Kasumi-1 (cell line): ENCODE data around the gene NELL2.

Experiments
- DNase-seq, 2 experiments: peaks; one replicate each; lab custom pipeline; 2025; lab: John Stamatoyannopoulos, UW

NELL2 gene

DNA sequence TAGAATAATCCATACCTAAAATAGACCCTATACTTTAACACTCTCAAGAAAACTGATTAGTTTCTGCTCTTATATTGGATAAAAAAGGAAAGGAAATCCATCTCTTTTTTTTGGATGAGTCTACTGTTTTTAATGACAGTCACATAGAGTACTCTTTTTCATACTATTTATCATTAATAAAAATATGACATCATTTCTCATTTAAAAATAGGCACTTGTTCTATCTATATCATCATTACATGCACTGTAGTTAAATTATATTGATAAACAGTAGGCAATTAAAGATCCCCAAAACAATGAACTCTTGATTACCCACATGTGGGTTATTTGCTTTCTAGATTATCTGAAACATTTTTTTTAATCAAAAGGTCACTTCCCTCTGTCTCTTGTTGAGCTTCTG lies 338.8 kb downstream of the NELL2 start:
- no peak for DNase-seq

DNA sequence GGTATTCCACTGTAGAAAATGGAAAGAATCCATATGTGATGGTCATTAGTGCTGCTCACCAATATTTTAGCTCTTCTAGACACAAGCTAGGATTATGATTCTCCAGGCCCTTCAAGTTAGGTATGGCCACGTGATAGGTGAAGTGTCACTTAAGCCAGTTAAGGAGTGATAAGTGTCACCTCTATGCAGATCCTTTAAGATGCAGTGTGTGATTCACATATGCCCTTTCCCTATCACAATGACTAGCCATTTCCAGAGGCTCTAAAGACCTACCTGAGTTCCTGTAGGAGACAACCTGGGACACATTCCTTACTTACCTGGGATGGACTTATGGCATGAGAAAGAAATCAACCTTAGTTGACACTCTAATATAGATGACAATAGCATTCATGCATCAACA lies 343.2 kb downstream of the NELL2 start:
- no peak for DNase-seq

DNA sequence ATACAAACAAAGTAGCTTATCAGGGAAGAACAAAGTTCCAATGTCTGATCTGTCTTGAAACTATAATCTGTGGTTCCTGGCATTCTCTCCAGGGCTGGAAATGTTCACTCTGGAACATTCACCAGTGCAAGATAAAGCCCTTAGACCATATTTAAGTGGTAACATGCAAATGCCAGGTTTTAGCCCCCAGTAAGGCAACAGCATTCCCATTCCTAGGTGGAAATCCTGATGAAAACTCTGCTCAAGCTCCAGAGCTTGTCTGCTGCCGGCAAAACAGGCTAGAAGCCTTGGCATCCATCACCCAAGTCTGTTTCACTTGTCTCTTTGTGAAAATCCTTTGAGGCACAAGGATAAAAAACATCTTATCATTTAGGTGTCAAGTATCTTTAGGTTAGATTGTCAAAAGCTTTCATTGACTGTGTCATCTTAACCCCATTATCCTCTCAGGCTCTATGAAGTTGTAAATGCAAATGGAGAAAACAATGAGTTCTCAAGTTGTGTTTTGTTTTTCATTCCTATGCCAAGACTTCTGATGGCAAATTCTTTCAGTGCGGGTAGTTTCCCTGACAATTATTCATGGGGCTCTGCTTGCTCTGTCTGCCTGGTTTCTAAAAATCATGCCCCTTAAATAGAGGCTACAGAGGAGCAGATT lies 344.7 kb downstream of the NELL2 start:
- DNase-seq = no peak

DNA sequence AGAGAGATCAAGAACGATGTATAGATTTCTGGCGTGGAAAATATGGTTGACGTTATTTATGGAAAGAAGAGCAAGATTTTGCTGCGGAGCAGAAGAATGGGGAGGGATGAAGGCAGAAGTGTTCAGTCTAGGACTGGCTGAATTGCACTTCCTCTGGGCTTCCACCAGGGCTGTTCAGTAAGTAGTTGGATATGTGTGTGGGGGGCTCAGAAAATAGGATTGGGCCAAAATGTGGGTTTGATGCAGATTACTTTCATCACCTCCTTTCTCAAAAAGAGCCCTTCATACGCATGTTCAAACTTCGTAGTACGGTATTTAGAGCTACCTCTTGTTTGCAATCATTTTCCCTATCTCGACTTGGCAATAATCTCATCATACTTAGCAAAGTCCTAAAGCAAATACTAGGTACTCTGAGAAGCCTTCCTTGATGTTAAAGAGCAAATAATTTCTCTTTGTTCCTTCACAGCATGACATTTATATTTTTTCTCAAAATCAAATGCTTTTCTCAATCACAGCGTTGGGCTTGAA lies 349.4 kb downstream of the NELL2 start:
- DNase-seq = no peak

DNA sequence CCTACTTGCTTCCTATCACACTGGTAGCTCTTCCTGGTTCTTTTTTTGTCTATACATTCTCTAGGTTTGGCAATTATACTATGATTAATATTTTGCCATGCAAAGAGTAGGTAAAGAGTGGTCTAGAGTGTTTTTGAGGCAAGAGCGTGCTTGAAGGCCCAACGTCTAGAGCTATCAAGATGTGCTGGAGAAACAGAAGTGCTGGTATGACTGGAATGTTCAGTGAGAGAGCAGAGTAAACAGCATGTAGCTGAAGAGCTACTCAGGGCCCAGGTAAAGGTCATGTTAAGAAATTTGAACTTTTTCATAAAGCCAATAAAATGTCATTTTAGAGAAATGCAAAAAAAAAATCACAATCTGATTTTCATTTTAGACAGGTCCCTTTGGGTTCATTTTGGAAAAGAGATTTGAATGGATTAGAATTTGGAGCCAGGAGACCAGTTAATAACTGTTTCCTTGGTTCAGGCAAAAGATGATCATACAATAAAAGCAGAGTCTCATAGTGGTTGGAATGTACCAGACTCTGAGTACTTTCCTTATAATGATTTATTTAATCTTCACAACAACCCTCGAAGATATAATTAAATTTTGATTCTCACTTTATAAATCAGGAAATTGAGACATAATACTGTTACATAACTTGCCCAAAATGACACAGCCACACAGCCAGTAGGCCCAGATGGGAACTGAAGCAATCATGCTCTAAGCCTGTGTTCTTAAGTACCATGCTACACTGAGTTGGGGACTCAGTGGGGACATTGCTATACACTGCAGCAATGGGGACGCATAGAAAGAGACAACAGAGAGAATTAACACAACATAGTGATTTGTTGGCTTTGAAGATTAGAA lies 350.1 kb downstream of the NELL2 start:
- DNase-seq = no peak

DNA sequence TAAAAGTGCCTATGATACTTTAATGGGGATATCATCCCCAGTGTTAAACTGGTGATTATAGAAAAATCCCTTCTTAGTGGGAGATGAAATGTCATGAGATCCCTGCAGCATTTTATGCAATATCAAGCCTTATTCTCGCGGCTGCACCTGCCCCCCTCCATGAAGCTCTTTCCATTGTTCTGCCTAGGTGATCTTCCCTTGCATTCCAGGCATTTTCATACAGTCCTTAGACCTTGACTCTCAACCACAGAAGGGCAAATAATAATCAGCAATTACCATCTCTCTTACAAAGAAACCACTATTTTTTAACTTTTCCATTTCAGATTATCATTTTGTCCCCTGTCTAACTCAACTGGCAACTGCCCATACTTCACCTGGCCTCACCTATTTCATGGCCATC lies 352.3 kb downstream of the NELL2 start:
- DNase-seq = no peak

DNA sequence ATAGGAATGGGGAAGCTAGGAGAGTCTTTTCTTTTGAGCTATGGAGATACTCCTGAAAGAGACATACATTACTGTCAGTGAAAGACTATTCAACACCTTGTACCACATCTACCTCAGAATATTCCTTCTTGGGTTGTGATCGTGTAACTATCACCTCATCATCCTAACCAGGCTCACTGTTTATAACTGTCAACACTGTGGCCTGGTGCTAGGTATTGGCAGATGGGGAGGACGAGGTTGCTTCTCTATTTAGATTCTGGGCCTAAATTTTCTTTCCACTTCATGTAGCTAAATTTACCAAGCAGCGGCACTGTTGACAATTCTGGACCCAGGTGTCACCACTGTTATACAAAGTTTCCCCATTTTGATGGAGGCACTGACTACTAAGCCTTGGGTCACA lies 354.4 kb downstream of the NELL2 start:
- no peak for DNase-seq

DNA sequence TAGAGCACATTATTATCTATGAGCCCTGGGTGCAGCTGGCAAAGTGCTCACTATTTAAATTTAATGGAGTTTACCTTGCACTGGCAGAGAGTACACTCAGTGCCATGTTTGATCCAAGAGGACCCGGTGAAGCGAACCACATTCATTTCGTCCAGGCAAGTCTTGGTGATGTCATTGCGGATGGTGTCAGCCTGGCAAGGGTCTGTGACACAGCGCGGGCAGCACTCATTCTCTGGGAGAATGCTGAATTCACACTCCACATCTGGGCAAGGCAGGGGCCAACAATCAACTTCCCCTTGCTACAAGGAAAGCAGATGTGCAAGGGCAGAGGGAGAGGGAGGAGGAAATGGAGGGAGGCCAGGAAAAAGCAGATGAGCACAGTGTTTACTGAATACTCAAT lies 356.2 kb downstream of the NELL2 start:
- no peak for DNase-seq

DNA sequence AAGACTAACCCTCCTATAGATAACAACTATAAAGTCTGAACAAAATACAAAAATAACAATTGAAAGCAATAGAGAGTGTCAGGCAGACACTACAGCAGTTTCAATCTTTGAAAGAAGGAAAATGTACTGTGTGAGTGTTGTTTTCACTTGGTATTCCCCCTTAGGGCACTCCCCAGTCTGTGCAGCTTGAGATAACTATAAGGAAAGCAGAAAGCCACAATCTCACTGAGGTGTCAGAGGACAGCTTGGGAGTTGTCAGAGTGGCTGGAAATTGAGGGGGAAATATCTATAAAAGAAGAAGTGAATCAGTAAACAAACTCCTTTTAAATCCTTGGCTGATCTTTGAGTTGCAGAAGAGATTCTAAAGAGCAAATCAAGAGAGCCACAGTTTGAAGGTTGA lies 364.8 kb downstream of the NELL2 start:
- DNase-seq = no peak

DNA sequence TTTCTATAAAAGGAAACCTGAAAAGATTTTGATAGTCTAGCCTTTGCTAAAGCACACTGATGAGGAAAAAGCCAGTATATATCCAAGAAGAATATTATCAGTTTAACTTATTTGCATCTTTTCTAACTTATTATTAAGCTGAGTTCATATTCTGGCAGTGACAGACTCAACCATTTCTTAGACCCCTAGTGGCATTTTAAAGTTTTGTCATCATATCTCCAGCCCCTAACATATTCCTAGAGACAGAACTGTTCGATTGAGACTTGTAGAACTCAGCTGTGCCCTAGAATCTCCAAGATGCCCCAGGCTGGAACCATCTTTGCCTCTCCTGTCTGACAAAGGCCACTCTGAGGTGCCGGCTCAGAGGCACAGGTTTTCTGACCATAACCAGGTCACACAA lies 365.6 kb downstream of the NELL2 start:
- DNase-seq = peak; percentile 23 to 25

DNA sequence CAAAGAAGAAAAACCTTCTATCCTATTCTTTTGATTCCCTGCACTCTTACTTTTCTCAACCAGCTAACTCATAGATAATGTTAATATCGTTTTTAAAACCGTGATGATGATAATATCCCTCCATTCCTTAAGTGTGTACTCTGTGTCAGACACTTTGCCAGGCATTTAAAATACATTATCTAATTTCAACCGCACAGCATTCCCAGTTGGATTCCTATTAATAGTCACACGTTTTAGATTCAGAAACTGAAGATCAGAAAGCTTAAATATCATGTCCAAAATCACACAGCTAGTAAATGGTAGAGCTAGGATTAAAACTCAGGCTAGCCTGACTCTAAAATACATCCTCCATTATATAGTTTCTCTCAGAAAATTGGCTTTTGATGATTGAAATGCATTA lies 366.0 kb downstream of the NELL2 start:
- no peak for DNase-seq

DNA sequence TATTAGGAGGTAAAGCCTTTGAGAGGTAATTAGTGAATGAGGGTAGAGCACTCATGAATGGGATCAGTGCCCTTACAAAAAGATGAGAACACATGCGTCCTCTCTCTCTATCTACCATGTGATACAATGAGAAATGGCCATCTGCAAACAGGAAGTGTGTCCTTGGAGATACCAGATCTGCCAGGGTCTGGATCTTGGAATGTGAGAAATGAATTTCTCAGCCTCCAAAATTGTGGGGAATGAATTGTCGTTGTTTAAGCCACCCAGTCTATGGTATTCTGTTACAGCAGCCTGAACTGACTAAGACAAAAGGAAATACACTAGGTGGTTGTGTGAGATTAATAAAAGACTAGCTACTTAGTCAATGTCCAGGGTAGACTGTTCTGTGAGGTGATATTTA lies 366.6 kb downstream of the NELL2 start:
- no peak for DNase-seq

DNA sequence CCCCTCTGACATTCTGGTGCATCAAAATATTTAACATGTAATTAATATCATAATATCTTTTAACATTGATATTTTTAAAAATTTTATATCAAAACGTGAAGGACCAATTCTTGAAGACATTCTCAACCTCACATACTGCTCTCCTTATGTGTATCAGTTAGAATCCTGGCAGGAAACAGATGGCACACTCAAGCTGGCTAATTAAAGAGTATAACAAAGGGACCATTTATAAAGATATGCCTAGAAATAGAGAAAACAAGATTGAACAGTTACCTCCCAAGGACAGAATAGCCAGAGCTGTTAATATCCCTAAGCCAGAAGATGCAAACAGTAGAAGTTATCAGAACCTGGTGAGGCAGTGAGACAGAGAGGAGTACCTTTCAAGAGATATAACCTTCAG lies 368.7 kb downstream of the NELL2 start:
- DNase-seq = no peak

DNA sequence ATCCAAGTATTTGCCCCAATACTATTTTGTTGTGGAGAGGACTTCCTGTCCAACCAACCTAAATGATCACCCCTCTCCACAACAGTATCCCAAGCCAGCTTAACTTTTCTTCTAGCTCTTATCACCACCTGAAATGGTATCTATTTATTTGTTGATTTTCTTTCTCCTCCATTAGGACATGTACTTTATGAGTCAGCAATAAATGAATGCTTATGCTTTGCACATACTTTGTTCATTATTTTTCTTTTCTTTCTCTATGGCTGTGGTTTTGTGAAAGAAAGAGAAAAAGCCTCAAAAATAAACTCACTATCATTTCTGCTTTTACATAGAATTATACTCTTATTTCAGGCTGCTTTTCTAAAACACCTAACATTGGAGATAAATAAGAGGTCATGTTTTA lies 371.3 kb downstream of the NELL2 start:
- no peak for DNase-seq

DNA sequence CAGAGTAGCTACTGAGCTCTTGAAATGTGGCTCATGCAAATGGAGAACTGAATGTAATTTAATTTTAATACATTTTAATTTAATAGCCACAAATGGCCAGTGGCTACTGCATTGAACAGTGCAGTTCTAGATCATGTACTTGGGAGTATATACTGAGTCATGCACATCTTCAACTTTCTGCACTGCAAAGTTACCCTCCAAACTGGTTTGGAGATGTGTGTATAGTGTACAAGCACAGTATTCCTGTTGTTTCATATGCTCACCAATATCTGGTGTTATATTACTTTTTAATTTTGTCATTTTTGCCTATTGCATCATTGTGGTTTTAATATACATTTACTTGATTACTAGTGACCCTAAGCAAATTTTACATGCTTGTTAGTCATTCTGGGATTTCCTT lies 372.8 kb downstream of the NELL2 start:
- no peak for DNase-seq

DNA sequence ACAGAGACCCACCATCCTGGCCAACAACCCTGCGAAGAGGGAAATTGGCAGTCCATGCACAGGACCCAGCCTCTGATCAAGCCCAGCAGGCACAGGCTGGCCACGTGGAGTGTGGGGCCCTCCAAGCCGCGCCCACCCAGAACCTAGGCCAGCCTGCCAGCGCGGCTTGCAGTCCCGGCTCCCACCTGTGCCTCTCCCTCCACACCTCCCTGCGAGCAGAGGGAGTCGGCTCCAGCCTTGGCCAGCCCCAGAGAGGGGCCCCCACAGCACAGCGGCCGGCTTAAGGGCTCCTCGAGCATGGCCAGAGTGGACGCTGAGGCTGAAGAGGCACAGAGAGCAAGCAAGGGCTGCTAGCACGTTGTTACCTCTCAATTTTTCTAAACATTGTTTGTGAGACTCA lies 373.4 kb downstream of the NELL2 start:
- DNase-seq = no peak

DNA sequence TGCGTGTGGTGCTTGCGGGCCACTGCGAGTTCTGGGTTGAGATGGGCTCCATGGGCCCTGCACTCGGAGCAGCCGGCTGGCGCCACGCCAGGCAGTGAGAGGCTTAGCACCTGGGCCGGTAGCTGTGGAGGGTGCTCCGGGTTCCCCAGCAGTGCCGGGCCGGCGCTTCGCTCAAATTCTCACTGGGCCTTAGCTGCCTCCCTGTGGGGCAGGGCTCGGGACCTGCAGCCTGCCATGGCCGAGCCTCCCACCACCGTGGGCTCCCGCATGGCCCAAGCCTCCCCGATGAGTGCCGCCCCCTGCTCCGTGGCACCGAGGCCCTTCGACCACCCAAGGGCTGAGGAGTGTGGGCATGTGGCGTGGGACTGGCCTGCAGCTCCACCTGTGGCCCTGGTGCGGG lies 375.7 kb downstream of the NELL2 start:
- no peak for DNase-seq

DNA sequence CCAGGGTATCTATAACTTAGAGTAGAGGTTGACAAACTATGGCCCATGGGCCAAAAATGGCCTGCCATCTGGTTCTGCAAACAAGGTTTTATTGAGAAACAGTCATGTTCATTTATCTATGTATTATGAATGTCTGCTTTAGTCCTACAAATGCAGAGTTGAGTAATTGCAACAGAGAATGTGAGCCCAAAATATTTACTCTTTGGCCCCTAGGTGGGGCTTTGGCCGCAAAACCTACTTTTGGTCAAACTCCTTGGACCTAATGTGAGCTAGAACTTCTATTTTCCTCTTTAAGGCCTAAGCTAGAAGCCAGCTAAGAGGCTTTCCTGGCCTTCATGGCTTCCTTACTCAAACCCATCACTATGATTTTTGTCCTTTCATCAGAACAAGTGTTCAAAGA lies 379.1 kb downstream of the NELL2 start:
- DNase-seq = no peak

DNA sequence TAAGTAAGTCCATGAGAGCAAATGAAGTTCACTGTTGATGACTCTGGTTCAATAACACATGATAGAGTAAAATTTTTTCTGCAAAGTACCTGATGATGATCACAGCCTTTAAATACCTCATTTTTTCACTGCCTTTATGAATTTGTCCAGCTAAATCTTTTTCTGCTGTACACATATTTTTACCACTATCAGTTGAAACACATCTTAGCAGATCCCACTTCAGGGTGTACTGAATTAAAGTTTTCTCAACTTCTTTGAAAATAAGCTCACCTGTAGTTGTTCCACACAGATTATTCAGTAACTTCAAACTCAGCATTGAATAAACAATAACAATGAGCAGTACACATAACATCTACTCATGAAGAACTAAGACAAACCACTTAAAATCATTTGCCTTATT lies 385.9 kb downstream of the NELL2 start:
- no peak for DNase-seq

DNA sequence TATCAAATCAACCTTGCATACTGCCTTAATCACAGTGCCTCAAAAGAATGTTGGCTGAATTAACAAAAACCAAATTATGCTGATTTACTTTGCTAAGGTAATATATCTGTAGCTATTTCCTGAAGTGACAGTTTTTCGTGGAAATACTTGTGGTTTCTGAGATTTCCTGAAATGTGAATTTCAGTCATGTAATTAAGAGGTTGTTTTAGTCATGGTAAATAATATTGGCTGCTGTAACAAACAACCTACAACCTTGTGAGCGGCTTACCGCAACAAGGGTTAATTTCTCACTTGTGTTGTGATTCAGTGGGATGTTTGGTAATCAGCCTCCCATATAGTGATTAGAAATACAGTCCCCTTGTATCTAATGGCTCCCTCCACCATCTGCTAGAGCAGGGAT lies 387.9 kb downstream of the NELL2 start:
- no peak for DNase-seq

DNA sequence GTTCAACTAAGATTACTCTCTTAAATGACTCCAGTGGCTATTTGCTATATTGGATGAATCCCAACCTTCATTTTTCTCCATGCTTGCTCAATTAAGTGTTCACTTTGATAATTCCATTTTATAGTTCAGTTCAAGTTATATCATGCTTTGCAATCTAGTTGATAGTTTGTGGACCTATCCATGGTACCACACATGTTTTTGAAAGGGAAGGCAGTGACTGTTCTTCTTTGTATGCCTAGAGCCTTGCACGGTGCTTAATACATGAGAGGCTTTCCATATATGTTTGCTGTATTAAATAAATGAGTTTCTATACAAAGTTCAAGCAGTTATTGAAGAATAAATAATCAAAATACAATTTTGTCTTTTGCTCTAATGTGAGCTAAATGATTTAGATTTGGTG lies 391.3 kb downstream of the NELL2 start:
- DNase-seq = no peak

DNA sequence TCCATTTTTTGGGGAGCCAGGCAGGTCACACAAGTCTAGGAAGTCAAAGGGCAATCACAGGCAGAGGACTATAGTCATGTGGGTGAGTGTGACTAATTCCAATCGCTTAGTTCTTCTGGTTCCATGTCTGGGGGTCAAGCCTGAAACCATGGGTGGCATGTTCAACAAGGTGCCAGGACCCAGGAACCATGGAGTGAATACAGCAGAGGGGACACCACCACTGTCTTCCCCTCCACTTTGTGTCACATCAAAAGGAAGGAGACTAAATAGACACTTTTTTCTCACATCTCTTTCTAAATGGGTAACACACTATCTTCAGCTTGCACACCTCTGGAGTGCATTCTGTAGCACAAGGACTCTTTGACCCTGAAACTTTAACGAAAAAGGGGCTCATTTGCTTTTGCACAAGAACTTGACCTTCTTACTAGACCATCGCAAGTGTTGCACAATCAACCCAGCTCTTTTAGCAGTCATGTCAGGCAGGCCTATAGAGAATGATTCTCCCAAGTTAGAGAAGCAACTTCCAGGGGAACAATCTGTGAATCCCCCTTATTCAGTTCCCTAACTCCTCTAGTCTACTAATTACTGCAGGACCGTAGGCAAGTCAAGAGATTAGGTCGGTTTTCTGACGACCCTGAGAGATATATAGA lies 398.7 kb downstream of the NELL2 start:
- DNase-seq = no peak

DNA sequence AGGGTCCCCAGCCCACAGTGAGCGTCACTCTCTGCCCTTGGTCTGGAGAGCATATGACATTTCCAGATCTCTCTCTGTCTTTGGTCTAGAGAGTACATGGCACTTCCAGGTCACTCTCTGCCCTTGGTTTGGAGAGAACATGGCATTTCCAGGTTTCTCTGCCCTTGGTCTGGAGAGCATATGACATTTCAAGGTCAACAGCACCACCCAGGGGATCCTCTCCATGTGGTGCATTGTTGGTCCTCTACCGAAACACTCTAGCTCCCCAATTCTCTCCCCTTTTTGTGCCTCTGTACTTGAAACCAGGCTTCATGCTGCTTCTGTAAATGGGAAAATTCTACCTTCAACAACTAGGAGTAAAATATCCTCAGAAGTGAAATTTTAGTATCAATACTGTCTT lies 399.4 kb downstream of the NELL2 start:
- DNase-seq = no peak
